Tibial artery (tissue), 4 donors: ENCODE measurements around the gene CBX5.
"Not testable (repeated sequence)": the region's sequence is repeated elsewhere in the genome, so short reads cannot be mapped to it uniquely, and the experiment has no call there.

Source experiments
- DNase-seq, 2 donors: peaks; one replicate each; pipeline ENCODE4 v3.0.0-alpha.2; 2019
- H3K27ac ChIP-seq, 2 donors: fragments of 200-600 bp; sonication (generic) in 1 of 2; 1 replicate in 1 of 2; 2 replicates in 1 of 2; pipeline ENCODE4 v1.5.1; 2018 to 2019; ENCODE audit warnings: mild to moderate bottlenecking in 1 of 2
- H3K27me3 ChIP-seq, 2 donors: fragments of 200-600 bp; sonication (generic) in 1 of 2; one replicate each; pipeline versions ENCODE4 v1.5.1 to v1.6.0; 2016 to 2019
- H3K36me3 ChIP-seq, 3 donors: fragments of 200-600 bp; sonication (generic) in 2 of 3; one replicate each; pipeline ENCODE4 v1.5.1; 2016 to 2019; ENCODE audit warnings: mild to moderate bottlenecking in 2 of 3
- H3K4me1 ChIP-seq, 4 donors: fragments of 200-600 bp; sonication (generic) in 2 of 4; 1 replicate in 3 of 4; 2 replicates in 1 of 4; pipeline ENCODE4 v1.5.1; 2016 to 2019
- H3K4me3 ChIP-seq, 2 donors: fragments of 200-600 bp; sonication (generic) in 1 of 2; 1 replicate in 1 of 2; 2 replicates in 1 of 2; pipeline ENCODE4 v1.5.1; 2018 to 2019; ENCODE audit warnings: mild to moderate bottlenecking in 2 of 2
- H3K9me3 ChIP-seq, 3 donors: fragments of 200-600 bp; sonication (generic) in 1 of 3; one replicate each; pipeline ENCODE4 v1.5.1; 2016 to 2019
- CTCF ChIP-seq, 2 experiments: fragments of 200-600 bp in 1 of 2; fragments of 450-650 bp in 1 of 2; IDR thresholded peaks; one replicate each; pipeline ENCODE4 v1.5.1; 2017 to 2019; ENCODE audit warnings: antibody characterized with exemption in 2 of 2, mild to moderate bottlenecking in 1 of 2, moderate library complexity in 1 of 2
- intact Hi-C: fragments of 100-400 bp; cut with DNase I; formaldehyde crosslinking; loops from one replicate; pipeline ENCODE4 v1.15.0; 2023; ENCODE audit warnings: low total_unique reads

Gene CBX5

GRCh38 chr12:54189198-54189539 lies 90.8 kb downstream of the CBX5 start:
- peak overlapping the region; percentile 43 to 68 for H3K27ac ChIP-seq
- no peak for DNase-seq
- no peaks in the 10 kb centered on the region for H3K9me3 ChIP-seq
- H3K4me1 ChIP-seq = peaks cover 0 to 20% (median 10%) of the 10 kb centered on the region in 4 donors
- peaks cover 0 to 3% (median 2%) of the 10 kb centered on the region in 3 donors for H3K36me3 ChIP-seq
- no peak for TF ChIP-seq CTCF (IDR thresholded peaks at IDR 0.05)
- intact Hi-C loops = no loop called here
- no peaks in the 10 kb centered on the region for H3K27me3 ChIP-seq
- peak overlapping the region; percentile 66 to 71 for H3K4me3 ChIP-seq

GRCh38 chr12:54187075-54187474 lies 92.8 kb downstream of the CBX5 start:
- no peak overlapping the region for H3K4me3 ChIP-seq
- H3K27ac ChIP-seq = no peak overlapping the region
- DNase-seq = no peak
- H3K36me3 ChIP-seq = peaks cover 13 to 23% (median 18%) of the 10 kb centered on the region in 3 donors
- H3K9me3 ChIP-seq = no peaks in the 10 kb centered on the region
- intact Hi-C loops = no loop called here
- peaks cover 0 to 20% (median 10%) of the 10 kb centered on the region in 4 donors for H3K4me1 ChIP-seq
- TF ChIP-seq CTCF (IDR thresholded peaks at IDR 0.05) = no peak
- no peaks in the 10 kb centered on the region for H3K27me3 ChIP-seq

- Histone ChIP-seq H3K4me3 (no peak overlapping the region), H3K4me1 (peaks cover 0 to 15% (median 8%) of the 10 kb centered on the region in 4 donors), H3K9me3 (no peaks in the 10 kb centered on the region), H3K36me3 (peaks cover 20 to 34% (median 30%) of the 10 kb centered on the region in 3 donors), H3K27ac (no peak overlapping the region), H3K27me3 (no peaks in the 10 kb centered on the region)
- no peak for TF ChIP-seq CTCF (IDR thresholded peaks at IDR 0.05)
- DNase-seq = no peak
- intact Hi-C loops = no loop called here
Measured at GRCh38 chr12:54185919-54186318, 94.0 kb downstream of the CBX5 start.

- H3K27me3 ChIP-seq, H3K9me3 ChIP-seq, intact Hi-C loops, DNase-seq, H3K4me3 ChIP-seq, H3K27ac ChIP-seq: not testable (repeated sequence)
- peaks cover 20 to 41% (median 34%) of the 10 kb centered on the region in 3 donors for H3K36me3 ChIP-seq
- peaks cover 0 to 15% (median 8%) of the 10 kb centered on the region in 4 donors for H3K4me1 ChIP-seq
Measured at GRCh38 chr12:54185297-54185696, 94.6 kb downstream of the CBX5 start.

GRCh38 chr12:54184024-54184805 lies 95.7 kb downstream of the CBX5 start:
- peaks cover 0 to 14% (median 6%) of the 10 kb centered on the region in 4 donors for H3K4me1 ChIP-seq
- intact Hi-C loops = no loop called here
- no peak for TF ChIP-seq CTCF (IDR thresholded peaks at IDR 0.05)
- H3K36me3 ChIP-seq = peaks cover 20 to 41% (median 41%) of the 10 kb centered on the region in 3 donors
- no peak overlapping the region for H3K27ac ChIP-seq
- DNase-seq = no peak
- no peaks in the 10 kb centered on the region for H3K9me3 ChIP-seq
- H3K4me3 ChIP-seq = no peak overlapping the region
- no peaks in the 10 kb centered on the region for H3K27me3 ChIP-seq

GRCh38 chr12:54182981-54183380 lies 96.9 kb downstream of the CBX5 start:
- no peak for TF ChIP-seq CTCF (IDR thresholded peaks at IDR 0.05)
- Histone ChIP-seq H3K4me1 (peaks cover 0 to 7% (median 2%) of the 10 kb centered on the region in 4 donors), H3K27ac (no peak overlapping the region), H3K4me3 (no peak overlapping the region), H3K9me3 (no peaks in the 10 kb centered on the region), H3K27me3 (no peaks in the 10 kb centered on the region), H3K36me3 (peaks cover 20 to 41% (median 41%) of the 10 kb centered on the region in 3 donors)
- DNase-seq = no peak
- intact Hi-C loops = no loop called here
